Large intestine (tissue), 3 donors: Measurements from ENCODE around the gene KANK3. TPM values are rescaled to one million over a fixed set of nuclear protein-coding genes. Genes with fewer than 3 reads are reported as not detected.
"Not testable (repeated sequence)": the region's sequence is repeated elsewhere in the genome, so short reads cannot be mapped to it uniquely, and the experiment has no call there.

Experiments
- DNase-seq, 2 donors: peaks; one replicate each; pipeline versions ENCODE4 v3.0.0 to v3.0.0-alpha.2; 2013
- H3K27ac ChIP-seq: one replicate; pipeline ENCODE4 v1.5.1; 2013; ENCODE audit warnings: low read length
- H3K27me3 ChIP-seq: 2 replicates; pipeline ENCODE4 v1.6.1; 2013; ENCODE audit warnings: low read length; ENCODE audit not compliant: control insufficient read depth, insufficient read depth
- H3K36me3 ChIP-seq: 2 replicates; pipeline ENCODE4 v1.6.1; 2013; ENCODE audit warnings: low read length; ENCODE audit not compliant: control insufficient read depth, insufficient read depth
- H3K4me1 ChIP-seq: one replicate; pipeline ENCODE4 v1.6.1; 2013; ENCODE audit warnings: low read length; ENCODE audit not compliant: control insufficient read depth, insufficient read depth
- H3K4me3 ChIP-seq: one replicate; pipeline ENCODE4 v1.5.1; 2013; ENCODE audit warnings: low read length
- H3K9me3 ChIP-seq: one replicate; pipeline ENCODE4 v1.6.1; 2013; ENCODE audit warnings: mild to moderate bottlenecking, low read depth, low read length, moderate library complexity; ENCODE audit not compliant: control insufficient read depth
- WGBS: methylation state at CpG from one replicate; pipeline ENCODE4 v1.1.5; 2013; ENCODE audit warnings: low lambda C conversion rate; ENCODE audit not compliant: insufficient coverage; 5-methylcytosine and 5-hydroxymethylcytosine counted together
- polyA plus RNA-seq: library from polyadenylated mRNA; unstranded; fragments of 120-200 nt; gene quantifications from one replicate; pipeline ENCODE4 v1.2.1, GENCODE V29; 2013

Gene KANK3
- polyA plus RNA-seq, 1 donor: 6.3 TPM

DNA sequence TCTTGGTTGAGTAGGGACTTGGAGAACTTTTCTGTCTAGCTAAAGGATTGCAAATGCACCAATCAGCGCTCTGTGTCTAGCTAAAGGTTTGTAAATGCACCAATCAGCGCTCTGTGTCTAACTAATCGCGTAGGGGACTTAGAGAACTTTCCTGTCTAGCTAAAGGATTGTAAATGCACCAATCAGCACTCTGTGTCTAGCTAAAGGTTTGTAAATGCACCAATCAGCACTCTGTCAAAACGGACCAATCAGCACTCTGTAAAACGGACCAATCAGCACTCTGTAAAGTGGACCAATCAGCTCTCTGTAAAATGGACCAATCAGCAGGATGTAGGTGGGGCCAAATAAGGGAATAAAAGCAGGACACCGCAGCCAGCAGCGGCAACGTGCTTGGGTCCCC is 43.4 kb upstream of the KANK3 start:
- H3K36me3 ChIP-seq, H3K9me3 ChIP-seq, H3K27ac ChIP-seq, H3K4me3 ChIP-seq, DNase-seq, H3K27me3 ChIP-seq: not testable (repeated sequence)
- WGBS: no CpG with 5 or more reads among the region's 9 CpGs
- H3K4me1 ChIP-seq: peaks cover 11% of the 10 kb centered on the region

- DNase-seq: peak in 1 of 2 donors; percentile 26
- H3K4me1 ChIP-seq, H3K9me3 ChIP-seq, H3K36me3 ChIP-seq, H3K4me3 ChIP-seq, H3K27me3 ChIP-seq, H3K27ac ChIP-seq: not testable (repeated sequence)
- no CpG with 5 or more reads among the region's 3 CpGs for WGBS
Measured at GRCh38 chr19:8385566-8385965, 42.5 kb upstream of the KANK3 start.

DNA sequence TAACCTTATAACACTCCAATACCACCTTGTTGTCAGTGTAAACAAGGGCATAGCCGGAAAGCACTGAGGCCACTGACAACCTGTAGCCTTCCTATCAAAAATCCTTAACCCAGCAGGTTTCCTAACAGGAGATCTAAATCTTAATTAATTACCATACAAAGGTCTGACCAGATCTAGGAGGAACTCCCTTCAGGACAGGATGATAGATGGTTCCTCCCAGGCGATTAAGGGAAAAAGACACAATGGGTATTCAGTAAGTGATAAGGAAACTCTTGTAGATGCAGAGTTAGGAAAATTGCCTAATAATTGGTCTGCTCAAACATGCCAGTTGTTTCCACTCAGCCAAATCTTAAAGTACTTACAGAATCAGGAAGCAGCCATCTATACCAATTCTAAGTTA is 42.0 kb upstream of the KANK3 start:
- WGBS: no CpG with 5 or more reads among the region's 2 CpGs
- H3K9me3 ChIP-seq, DNase-seq, H3K27me3 ChIP-seq, H3K4me1 ChIP-seq, H3K36me3 ChIP-seq, H3K4me3 ChIP-seq, H3K27ac ChIP-seq: not testable (repeated sequence)

- H3K4me1 ChIP-seq, H3K36me3 ChIP-seq, H3K9me3 ChIP-seq, DNase-seq, H3K4me3 ChIP-seq, H3K27ac ChIP-seq, H3K27me3 ChIP-seq: not testable (repeated sequence)
- 88% methylated on average over 1 of the region's 4 CpGs for WGBS
Measured at GRCh38 chr19:8384569-8384968, 41.5 kb upstream of the KANK3 start.

GRCh38 chr19:8379156-8379891 is 36.3 kb upstream of the KANK3 start:
- not testable (repeated sequence) for H3K9me3 ChIP-seq, H3K4me1 ChIP-seq, DNase-seq, H3K36me3 ChIP-seq, H3K27ac ChIP-seq, H3K4me3 ChIP-seq, H3K27me3 ChIP-seq
- no CpG with 5 or more reads among the region's 13 CpGs for WGBS

- no peaks in the 10 kb centered on the region for H3K36me3 ChIP-seq
- H3K27ac ChIP-seq: no peak overlapping the region
- no peak overlapping the region for H3K4me3 ChIP-seq
- no CpG with 5 or more reads among the region's 1 CpG for WGBS
- H3K4me1 ChIP-seq: no peaks in the 10 kb centered on the region
- no peaks in the 10 kb centered on the region for H3K9me3 ChIP-seq
- DNase-seq: no peak
- H3K27me3 ChIP-seq: no peaks in the 10 kb centered on the region
Measured at GRCh38 chr19:8377598-8377997, 34.5 kb upstream of the KANK3 start.

DNA sequence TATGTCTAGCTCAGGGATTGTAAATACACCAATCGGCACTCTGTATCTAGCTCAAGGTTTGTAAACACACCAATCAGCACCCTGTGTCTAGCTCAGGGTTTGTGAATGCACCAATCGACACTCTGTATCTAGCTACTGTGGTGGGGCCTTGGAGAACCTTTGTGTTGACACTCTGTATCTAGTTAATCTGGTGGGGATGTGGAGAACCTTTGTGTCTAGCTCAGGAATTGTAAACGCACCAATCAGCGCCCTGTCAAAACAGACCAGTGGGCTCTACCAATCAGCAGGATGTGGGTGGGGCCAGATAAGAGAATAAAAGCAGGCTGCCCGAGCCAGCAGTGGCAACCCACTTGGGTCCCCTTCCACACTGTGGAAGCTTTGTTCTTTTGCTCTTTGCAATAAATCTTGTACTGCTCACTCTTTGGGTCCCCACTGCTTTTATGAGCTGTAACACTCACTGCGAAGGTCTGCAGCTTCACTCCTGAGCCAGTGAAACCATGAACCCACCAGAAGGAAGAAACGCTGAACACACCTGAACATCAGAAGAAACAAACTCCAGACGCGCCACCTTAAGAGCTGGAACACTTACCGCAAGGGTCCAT is 33.4 kb upstream of the KANK3 start:
- H3K4me1 ChIP-seq, H3K36me3 ChIP-seq, H3K27me3 ChIP-seq, H3K9me3 ChIP-seq, H3K27ac ChIP-seq, DNase-seq, H3K4me3 ChIP-seq: not testable (repeated sequence)
- no CpG with 5 or more reads among the region's 10 CpGs for WGBS

DNA sequence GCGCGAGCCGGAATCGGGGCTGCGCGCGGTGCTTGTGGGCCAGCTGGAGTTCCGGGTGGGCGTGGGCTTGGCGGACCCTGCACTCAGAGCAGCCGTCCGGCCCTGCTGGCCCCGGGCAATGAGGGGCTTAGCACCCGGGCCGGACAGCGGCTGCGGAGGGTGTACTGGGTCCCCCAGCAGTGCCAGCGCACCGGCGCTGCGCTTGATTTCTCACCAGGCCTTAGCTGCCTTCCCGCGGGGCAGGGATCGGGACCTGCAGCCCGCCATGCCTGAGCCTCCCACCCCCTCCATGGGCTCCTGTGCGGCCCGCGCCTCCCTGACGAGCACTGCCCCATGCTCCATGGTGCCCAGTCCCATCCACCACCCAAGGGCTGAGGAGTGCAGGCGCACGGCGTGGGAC is 32.7 kb upstream of the KANK3 start:
- not testable (repeated sequence) for H3K4me1 ChIP-seq, H3K4me3 ChIP-seq, H3K27ac ChIP-seq, H3K36me3 ChIP-seq, H3K27me3 ChIP-seq, H3K9me3 ChIP-seq, DNase-seq
- no CpG with 5 or more reads among the region's 32 CpGs for WGBS

DNA sequence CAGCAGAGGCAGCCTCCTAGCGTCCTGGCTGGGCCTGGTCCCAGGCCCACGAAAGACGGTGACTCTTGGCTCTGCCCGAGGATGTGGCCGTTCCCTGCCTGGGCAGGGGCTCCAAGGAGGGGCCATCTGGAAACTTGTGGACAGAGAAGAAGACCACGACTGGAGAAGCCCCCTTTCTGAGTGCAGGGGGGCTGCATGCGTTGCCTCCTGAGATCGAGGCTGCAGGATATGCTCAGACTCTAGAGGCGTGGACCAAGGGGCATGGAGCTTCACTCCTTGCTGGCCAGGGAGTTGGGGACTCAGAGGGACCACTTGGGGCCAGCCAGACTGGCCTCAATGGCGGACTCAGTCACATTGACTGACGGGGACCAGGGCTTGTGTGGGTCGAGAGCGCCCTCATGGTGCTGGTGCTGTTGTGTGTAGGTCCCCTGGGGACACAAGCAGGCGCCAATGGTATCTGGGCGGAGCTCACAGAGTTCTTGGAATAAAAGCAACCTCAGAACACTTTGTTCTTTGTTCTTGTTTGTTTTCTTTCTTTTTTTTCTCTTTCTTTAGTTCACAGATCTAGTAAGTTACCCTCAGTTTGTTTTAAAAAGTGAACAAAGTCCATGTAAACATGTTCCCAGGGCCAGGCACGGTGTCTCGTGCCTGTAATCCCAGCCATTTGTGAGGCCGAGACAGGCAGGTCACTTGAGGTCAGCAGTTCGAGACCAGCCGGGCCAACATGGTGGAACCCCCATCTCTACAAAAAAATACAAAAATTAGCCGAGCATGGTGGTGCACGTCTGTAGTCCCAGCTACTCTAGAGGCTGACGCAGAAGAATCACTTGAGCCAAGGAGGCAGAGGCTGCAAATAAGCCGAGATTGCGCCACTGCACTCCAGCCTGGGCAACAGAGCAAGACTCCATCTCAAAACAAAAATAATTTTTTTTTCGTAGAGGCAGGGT is 31.1 kb upstream of the KANK3 start:
- Histone ChIP-seq H3K36me3 (no peaks in the 10 kb centered on the region), H3K4me1 (peaks cover 10% of the 10 kb centered on the region), H3K27me3 (no peaks in the 10 kb centered on the region), H3K4me3 (no peak overlapping the region), H3K27ac (no peak overlapping the region), H3K9me3 (peaks cover 3% of the 10 kb centered on the region)
- no peak for DNase-seq
- no CpG with 5 or more reads among the region's 26 CpGs for WGBS

- DNase-seq: peak in 1 of 2 donors; percentile 25
- Histone ChIP-seq H3K4me3 (no peak overlapping the region), H3K27me3 (peaks cover 7% of the 10 kb centered on the region), H3K4me1 (peaks cover 17% of the 10 kb centered on the region), H3K9me3 (peaks cover 3% of the 10 kb centered on the region), H3K27ac (no peak overlapping the region), H3K36me3 (no peaks in the 10 kb centered on the region)
- no CpG with 5 or more reads among the region's 28 CpGs for WGBS
Measured at GRCh38 chr19:8371011-8371804, 28.1 kb upstream of the KANK3 start.
